Neural crest cell (in vitro differentiated cells): ENCODE data around the gene CITED1. TPM values are rescaled to one million over a fixed set of nuclear protein-coding genes. Genes with fewer than 3 reads are reported as not detected.

Experiments
- DNase-seq: peaks from one replicate; pipeline ENCODE4 v3.0.0; 2021; ENCODE audit warnings: low read depth, mixed read lengths, low spot score
- H3K27ac Mint-ChIP-seq: one replicate; pipeline ENCODE4 v1.8.0; 2021; ENCODE audit warnings: mild to moderate bottlenecking, mixed read lengths; ENCODE audit not compliant: unreplicated experiment
- H3K27me3 Mint-ChIP-seq: 2 replicates; pipeline ENCODE4 v1.8.0; 2021; ENCODE audit warnings: low read depth, mild to moderate bottlenecking, mixed read lengths
- H3K36me3 Mint-ChIP-seq: 2 replicates; pipeline ENCODE4 v1.8.0; 2021; ENCODE audit warnings: low read depth, mild to moderate bottlenecking, mixed read lengths
- H3K4me1 Mint-ChIP-seq: 2 replicates; pipeline ENCODE4 v1.8.0; 2021; ENCODE audit warnings: mixed read lengths
- H3K4me3 Mint-ChIP-seq: one replicate; pipeline ENCODE4 v1.8.0; 2021; ENCODE audit warnings: mild to moderate bottlenecking, mixed read lengths
- H3K9me3 Mint-ChIP-seq: 2 replicates; pipeline ENCODE4 v1.8.0; 2021; ENCODE audit warnings: mixed read lengths
- CTCF ChIP-seq: fragments of 200-600 bp; sonication (generic); conservative IDR thresholded peaks from 2 replicates; pipeline ENCODE4 v1.5.0; 2021; ENCODE audit warnings: antibody characterized with exemption, mild to moderate bottlenecking
- total RNA-seq: library from RNA; stranded (reverse); gene quantifications from 2 replicates; pipeline ENCODE4 v1.2.1, GENCODE V29; 2021

The CITED1 gene
- total RNA-seq, 1 donor from 2014 or later = 6.2 TPM

- peaks cover 31% of the 10 kb centered on the region for H3K27me3 Mint-ChIP-seq
- peaks cover 11% of the 10 kb centered on the region for H3K4me1 Mint-ChIP-seq
- no peak for TF ChIP-seq CTCF
- no peak overlapping the region for H3K27ac Mint-ChIP-seq
- no peaks in the 10 kb centered on the region for H3K9me3 Mint-ChIP-seq
- no peak for DNase-seq
- H3K36me3 Mint-ChIP-seq = no peaks in the 10 kb centered on the region
- no peak overlapping the region for H3K4me3 Mint-ChIP-seq
Observed at GRCh38 chrX:72282302-72282701, 23.4 kb downstream of the CITED1 start.

- no peaks in the 10 kb centered on the region for H3K9me3 Mint-ChIP-seq
- no peak for DNase-seq
- H3K4me1 Mint-ChIP-seq = peaks cover 19% of the 10 kb centered on the region
- H3K27ac Mint-ChIP-seq = peak overlapping the region; percentile 10
- peaks cover 31% of the 10 kb centered on the region for H3K27me3 Mint-ChIP-seq
- no peak for TF ChIP-seq CTCF
- peaks cover 5% of the 10 kb centered on the region for H3K36me3 Mint-ChIP-seq
- H3K4me3 Mint-ChIP-seq = no peak overlapping the region
Observed at GRCh38 chrX:72280321-72280845, 25.3 kb downstream of the CITED1 start.

- peaks cover 32% of the 10 kb centered on the region for H3K36me3 Mint-ChIP-seq
- H3K27me3 Mint-ChIP-seq = peaks cover 23% of the 10 kb centered on the region
- peak overlapping the region; percentile 96 for H3K4me3 Mint-ChIP-seq
- H3K27ac Mint-ChIP-seq = peak overlapping the region; percentile 98
- H3K4me1 Mint-ChIP-seq = peaks cover 56% of the 10 kb centered on the region
- no peak for TF ChIP-seq CTCF
- no peak for DNase-seq
- no peaks in the 10 kb centered on the region for H3K9me3 Mint-ChIP-seq
Observed at GRCh38 chrX:72276478-72276953, 29.2 kb downstream of the CITED1 start.

- H3K9me3 Mint-ChIP-seq = no peaks in the 10 kb centered on the region
- no peak for DNase-seq
- peak overlapping the region; percentile 7 for H3K27ac Mint-ChIP-seq
- H3K4me1 Mint-ChIP-seq = peaks cover 49% of the 10 kb centered on the region
- no peak for TF ChIP-seq CTCF
- H3K4me3 Mint-ChIP-seq = peak overlapping the region; percentile 96
- H3K36me3 Mint-ChIP-seq = peaks cover 34% of the 10 kb centered on the region
- H3K27me3 Mint-ChIP-seq = peaks cover 9% of the 10 kb centered on the region
Observed at GRCh38 chrX:72274526-72274925, 31.2 kb downstream of the CITED1 start.

GRCh38 chrX:72273718-72274117, 32.0 kb downstream of the CITED1 start:
- peak overlapping the region; percentile 96 for H3K4me3 Mint-ChIP-seq
- peaks cover 49% of the 10 kb centered on the region for H3K4me1 Mint-ChIP-seq
- no peak for TF ChIP-seq CTCF
- H3K27ac Mint-ChIP-seq = no peak overlapping the region
- DNase-seq = no peak
- H3K27me3 Mint-ChIP-seq = peaks cover 1% of the 10 kb centered on the region
- H3K36me3 Mint-ChIP-seq = peaks cover 38% of the 10 kb centered on the region
- no peaks in the 10 kb centered on the region for H3K9me3 Mint-ChIP-seq
